ENCODE measurements around the gene OVOL3.

The OVOL3 gene

DNA sequence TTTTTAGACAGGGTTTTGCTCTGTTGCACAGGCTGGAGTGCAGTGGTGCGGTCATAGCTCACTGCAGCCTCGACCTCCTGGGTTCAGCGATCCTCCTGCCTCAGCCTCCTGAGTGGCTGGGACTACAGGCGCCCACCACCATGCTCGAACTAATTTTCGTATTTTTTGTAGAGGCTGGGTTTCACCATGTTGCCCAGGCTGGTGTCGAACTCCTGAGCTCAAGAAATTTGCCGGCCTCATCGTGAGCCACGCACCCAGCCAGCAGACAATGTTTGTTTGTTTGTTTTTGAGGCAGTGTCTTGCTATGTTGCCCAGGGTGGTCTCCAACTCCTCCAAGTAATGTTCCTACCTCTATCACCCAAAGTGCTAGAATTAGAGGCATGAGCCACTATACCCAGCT is 42.2 kb downstream of the OVOL3 start:
- TF ChIP-seq, protein P1, sequence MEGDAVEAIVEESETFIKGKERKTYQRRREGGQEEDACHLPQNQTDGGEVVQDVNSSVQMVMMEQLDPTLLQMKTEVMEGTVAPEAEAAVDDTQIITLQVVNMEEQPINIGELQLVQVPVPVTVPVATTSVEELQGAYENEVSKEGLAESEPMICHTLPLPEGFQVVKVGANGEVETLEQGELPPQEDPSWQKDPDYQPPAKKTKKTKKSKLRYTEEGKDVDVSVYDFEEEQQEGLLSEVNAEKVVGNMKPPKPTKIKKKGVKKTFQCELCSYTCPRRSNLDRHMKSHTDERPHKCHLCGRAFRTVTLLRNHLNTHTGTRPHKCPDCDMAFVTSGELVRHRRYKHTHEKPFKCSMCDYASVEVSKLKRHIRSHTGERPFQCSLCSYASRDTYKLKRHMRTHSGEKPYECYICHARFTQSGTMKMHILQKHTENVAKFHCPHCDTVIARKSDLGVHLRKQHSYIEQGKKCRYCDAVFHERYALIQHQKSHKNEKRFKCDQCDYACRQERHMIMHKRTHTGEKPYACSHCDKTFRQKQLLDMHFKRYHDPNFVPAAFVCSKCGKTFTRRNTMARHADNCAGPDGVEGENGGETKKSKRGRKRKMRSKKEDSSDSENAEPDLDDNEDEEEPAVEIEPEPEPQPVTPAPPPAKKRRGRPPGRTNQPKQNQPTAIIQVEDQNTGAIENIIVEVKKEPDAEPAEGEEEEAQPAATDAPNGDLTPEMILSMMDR (IDR thresholded peaks at IDR 0.05; ENCODE audit: extremely low read depth, insufficient read depth, missing control alignments): no peak
- DNase-seq (ENCODE audit: low spot score): no peak
- in situ Hi-C loops (cut with MboI; ENCODE audit: low pct_unique_long_range_greater_than_20kb, low sequenced_read_pairs, unreplicated experiment): no loop called here

DNA sequence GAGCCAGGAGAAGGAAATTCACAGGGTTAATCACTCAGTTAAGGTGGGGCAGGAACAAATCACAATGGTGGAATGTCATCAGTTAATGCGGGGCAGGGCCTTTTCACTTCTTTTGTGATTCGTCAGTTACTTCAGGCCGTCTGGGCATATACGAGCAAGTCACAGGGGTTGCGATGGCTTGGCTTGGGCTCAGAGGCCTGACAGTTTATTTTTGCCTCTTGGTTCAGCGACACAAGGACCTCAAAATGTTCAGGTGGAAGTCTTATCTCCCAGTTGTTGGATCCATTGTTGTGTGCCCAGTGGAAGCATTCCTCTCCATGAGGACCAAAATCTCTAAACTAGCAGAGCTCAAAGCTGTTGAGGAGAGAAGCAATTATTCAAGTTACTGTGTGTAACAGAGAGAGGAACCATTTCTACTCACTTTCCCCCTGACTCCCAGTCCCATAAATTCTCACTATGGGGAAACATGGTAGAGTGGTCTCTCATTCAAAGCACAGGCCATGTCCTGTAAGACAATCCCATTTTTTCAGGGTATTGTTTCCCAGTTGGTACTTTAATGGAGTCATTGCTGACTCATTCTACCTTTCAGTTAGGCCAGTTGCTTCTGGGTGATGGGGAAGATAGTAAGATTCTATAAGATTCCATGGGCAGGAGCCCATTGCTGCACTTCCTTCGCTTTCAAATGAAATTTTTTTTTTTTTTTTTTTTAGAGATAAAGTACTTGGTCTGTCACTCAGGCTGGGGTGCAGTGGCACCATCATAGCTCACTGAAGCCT is 50.1 kb downstream of the OVOL3 start:
- TF ChIP-seq, protein P1 (IDR thresholded peaks at IDR 0.05; ENCODE audit: extremely low read depth, insufficient read depth, missing control alignments): no peak
- no peak for DNase-seq (ENCODE audit: low spot score)
- in situ Hi-C loops (cut with MboI; ENCODE audit: low pct_unique_long_range_greater_than_20kb, low sequenced_read_pairs, unreplicated experiment): no loop called here
